ENCODE measurements around the gene SLC25A24. TPM values are rescaled to one million over a fixed set of nuclear protein-coding genes. Genes with fewer than 3 reads are reported as not detected.
"Not testable (repeated sequence)": the region's sequence is repeated elsewhere in the genome, so short reads cannot be mapped to it uniquely, and the experiment has no call there.

SLC25A24 gene
- total RNA-seq, 3 donors from 2014 or later: 6.0 to 9.7 (median 6.1) TPM

DNA sequence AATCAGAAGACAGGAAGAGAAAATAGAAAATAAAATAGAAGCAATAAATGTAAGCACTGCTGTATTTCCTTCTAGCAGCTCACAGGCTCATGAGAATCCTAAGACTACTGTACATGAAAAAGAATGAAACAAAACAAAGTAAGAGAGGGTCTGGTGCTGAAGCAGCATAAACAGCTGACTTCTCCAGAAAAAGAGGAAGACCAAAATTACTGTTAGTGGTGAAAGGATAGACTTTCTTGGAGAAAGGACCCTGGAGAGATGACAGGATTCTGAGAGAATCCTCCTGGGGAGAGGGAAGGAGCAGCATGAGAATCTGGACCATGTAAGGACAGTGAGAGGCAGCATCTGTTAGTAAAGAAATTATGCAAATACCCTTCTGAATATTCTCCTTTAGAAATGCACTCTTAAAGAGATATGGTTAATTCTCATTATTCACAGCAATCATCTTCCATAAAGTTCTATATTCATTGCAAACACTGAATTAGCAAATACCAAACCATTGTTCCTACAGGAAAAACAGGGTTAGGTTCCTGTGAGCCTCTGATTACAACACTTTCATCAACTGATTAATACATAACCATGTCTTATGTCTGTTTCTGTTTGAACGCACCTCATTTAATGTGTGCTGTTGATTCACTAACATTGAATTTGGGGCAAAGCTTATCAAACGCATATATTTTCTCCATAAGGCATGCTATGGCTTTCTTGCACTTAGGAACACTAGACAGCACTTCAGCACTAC, 17.0 kb downstream of the SLC25A24 start:
- Mint-ChIP-seq H3K36me3 (ENCODE audit: insufficient read depth) (peaks cover 43% of the 10 kb centered on the region), H3K9me3 (peaks cover 3% of the 10 kb centered on the region), H3K4me1 (ENCODE audit: low read depth) (peaks cover 9% of the 10 kb centered on the region), H3K27me3 (ENCODE audit: low read depth) (no peaks in the 10 kb centered on the region), H3K4me3 (no peak overlapping the region)
- ATAC-seq (no peak), DNase-seq (no peak)

DNA sequence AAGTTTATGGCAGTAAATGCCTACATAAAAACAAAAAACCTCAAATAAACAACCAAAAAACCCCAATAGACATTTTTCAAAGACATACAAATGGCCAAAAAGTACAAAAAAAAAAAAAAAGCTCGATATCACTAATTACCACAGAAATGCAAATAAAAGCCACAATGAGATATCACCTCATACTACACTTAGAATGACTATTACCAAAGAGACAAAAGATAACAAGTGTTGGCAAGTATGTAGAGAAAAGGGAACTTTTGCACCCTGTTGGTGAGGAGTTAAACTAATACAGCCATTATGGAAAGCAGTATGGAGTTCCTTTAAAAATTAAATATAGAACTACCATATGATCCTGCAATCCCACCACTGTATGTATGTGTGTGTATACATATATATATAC, 21.1 kb downstream of the SLC25A24 start:
- DNase-seq (no peak), ATAC-seq (no peak)
- Mint-ChIP-seq H3K4me1 (ENCODE audit: low read depth) (peaks cover 20% of the 10 kb centered on the region), H3K36me3 (ENCODE audit: insufficient read depth) (peaks cover 59% of the 10 kb centered on the region), H3K4me3 (no peak overlapping the region), H3K27me3 (ENCODE audit: low read depth) (no peaks in the 10 kb centered on the region), H3K9me3 (no peaks in the 10 kb centered on the region)

- not testable (repeated sequence) for H3K27me3 Mint-ChIP-seq (ENCODE audit: low read depth); H3K4me1 Mint-ChIP-seq (ENCODE audit: low read depth); DNase-seq; ATAC-seq; H3K4me3 Mint-ChIP-seq; H3K36me3 Mint-ChIP-seq (ENCODE audit: insufficient read depth); H3K9me3 Mint-ChIP-seq
These were observed 37.7 kb downstream of the SLC25A24 start for GRCh38 chr1:108162409-108162808.

DNA sequence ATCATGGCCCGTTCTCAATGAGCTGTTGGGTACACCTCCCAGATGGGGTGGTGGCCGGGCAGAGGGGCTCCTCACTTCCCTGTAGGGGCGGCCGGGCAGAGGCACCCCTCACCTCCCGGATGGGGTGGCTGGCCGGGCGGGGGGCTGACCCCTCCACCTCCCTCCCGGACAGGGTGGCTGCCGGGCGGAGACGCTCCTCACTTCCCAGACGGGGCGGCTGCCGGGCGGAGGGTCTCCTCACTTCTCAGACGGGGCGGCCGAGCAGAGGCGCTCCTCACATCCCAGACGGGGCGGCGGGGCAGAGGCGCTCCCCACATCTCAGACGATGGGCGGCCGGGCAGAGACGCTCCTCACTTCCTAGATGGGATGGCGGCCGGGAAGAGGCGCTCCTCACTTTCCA, 40.2 kb downstream of the SLC25A24 start:
- not testable (repeated sequence) for H3K9me3 Mint-ChIP-seq; ATAC-seq; DNase-seq; H3K4me3 Mint-ChIP-seq; H3K27me3 Mint-ChIP-seq (ENCODE audit: low read depth); H3K4me1 Mint-ChIP-seq (ENCODE audit: low read depth)
- peaks cover 11% of the 10 kb centered on the region for H3K36me3 Mint-ChIP-seq (ENCODE audit: insufficient read depth)

- Mint-ChIP-seq H3K4me1 (ENCODE audit: low read depth) (no peaks in the 10 kb centered on the region), H3K36me3 (ENCODE audit: insufficient read depth) (peaks cover 18% of the 10 kb centered on the region), H3K27me3 (ENCODE audit: low read depth) (no peaks in the 10 kb centered on the region), H3K9me3 (no peaks in the 10 kb centered on the region), H3K4me3 (no peak overlapping the region)
- DNase-seq: no peak
- no peak for ATAC-seq
These were observed 41.2 kb downstream of the SLC25A24 start for GRCh38 chr1:108158893-108159453.

- ATAC-seq: no peak
- no peak overlapping the region for H3K4me3 Mint-ChIP-seq
- peaks cover 22% of the 10 kb centered on the region for H3K36me3 Mint-ChIP-seq (ENCODE audit: insufficient read depth)
- no peak for DNase-seq
- no peaks in the 10 kb centered on the region for H3K9me3 Mint-ChIP-seq
- no peaks in the 10 kb centered on the region for H3K4me1 Mint-ChIP-seq (ENCODE audit: low read depth)
- H3K27me3 Mint-ChIP-seq (ENCODE audit: low read depth): no peaks in the 10 kb centered on the region
These were observed 45.8 kb downstream of the SLC25A24 start for GRCh38 chr1:108154314-108154713.

DNA sequence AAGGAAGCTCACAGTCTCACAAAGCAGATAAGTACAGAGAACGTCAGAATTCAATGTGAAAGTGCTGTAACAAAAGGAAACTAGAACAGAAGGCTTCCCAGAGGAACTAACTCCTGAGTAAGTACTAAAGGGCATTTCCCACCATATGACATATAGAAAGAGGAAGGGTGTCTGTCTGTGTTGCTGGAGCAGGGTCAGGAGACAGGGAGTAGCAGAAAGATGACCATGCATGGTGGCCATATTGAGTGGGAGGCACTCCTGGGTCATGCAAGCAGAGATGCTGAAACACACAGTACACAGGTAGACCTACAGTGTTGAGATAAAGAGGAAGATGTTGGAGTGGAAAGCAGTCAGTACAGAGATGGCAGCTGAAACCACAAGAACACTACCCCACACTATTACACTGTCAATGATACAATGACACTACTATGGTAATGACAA, 47.3 kb downstream of the SLC25A24 start:
- DNase-seq (no peak), ATAC-seq (no peak)
- Mint-ChIP-seq H3K9me3 (no peaks in the 10 kb centered on the region), H3K4me1 (ENCODE audit: low read depth) (no peaks in the 10 kb centered on the region), H3K4me3 (no peak overlapping the region), H3K27me3 (ENCODE audit: low read depth) (no peaks in the 10 kb centered on the region), H3K36me3 (ENCODE audit: insufficient read depth) (peaks cover 30% of the 10 kb centered on the region)

GRCh38 chr1:108151548-108151947, 48.6 kb downstream of the SLC25A24 start:
- Mint-ChIP-seq H3K4me3 (no peak overlapping the region), H3K27me3 (ENCODE audit: low read depth) (no peaks in the 10 kb centered on the region), H3K9me3 (peaks cover 3% of the 10 kb centered on the region), H3K36me3 (ENCODE audit: insufficient read depth) (peaks cover 37% of the 10 kb centered on the region), H3K4me1 (ENCODE audit: low read depth) (no peaks in the 10 kb centered on the region)
- no peak for DNase-seq
- ATAC-seq: no peak

GRCh38 chr1:108149796-108150467, 50.2 kb downstream of the SLC25A24 start:
- no peaks in the 10 kb centered on the region for H3K4me1 Mint-ChIP-seq (ENCODE audit: low read depth)
- DNase-seq (no peak), ATAC-seq (no peak)
- H3K36me3 Mint-ChIP-seq (ENCODE audit: insufficient read depth): peaks cover 35% of the 10 kb centered on the region
- peaks cover 7% of the 10 kb centered on the region for H3K9me3 Mint-ChIP-seq
- no peaks in the 10 kb centered on the region for H3K27me3 Mint-ChIP-seq (ENCODE audit: low read depth)
- H3K4me3 Mint-ChIP-seq: no peak overlapping the region

DNA sequence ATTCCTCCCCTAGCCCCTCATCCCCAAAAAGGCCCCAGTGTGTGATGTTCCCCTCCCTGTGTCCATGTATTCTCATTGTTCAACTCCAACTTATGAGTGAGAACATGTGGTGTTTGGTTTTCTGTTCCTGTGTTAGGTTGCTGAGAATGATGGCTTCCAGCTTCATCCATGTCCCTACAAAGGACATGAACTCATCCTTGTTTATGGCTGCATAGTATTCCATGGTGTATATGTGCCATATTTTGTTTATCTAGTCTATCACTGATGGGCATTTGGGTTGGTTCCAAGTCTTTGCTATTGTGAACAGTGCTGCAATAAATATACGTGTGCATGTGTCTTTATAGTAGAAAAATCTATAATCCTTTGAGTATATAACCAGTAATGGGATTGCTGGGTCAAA, 55.6 kb downstream of the SLC25A24 start:
- not testable (repeated sequence) for H3K4me3 Mint-ChIP-seq; H3K4me1 Mint-ChIP-seq (ENCODE audit: low read depth); DNase-seq; H3K9me3 Mint-ChIP-seq; H3K27me3 Mint-ChIP-seq (ENCODE audit: low read depth); ATAC-seq
- H3K36me3 Mint-ChIP-seq (ENCODE audit: insufficient read depth): peaks cover 54% of the 10 kb centered on the region

GRCh38 chr1:108142773-108143394, 57.3 kb downstream of the SLC25A24 start:
- H3K9me3 Mint-ChIP-seq: peaks cover 10% of the 10 kb centered on the region
- H3K36me3 Mint-ChIP-seq (ENCODE audit: insufficient read depth): peaks cover 55% of the 10 kb centered on the region
- ATAC-seq: no peak
- H3K27me3 Mint-ChIP-seq (ENCODE audit: low read depth): no peaks in the 10 kb centered on the region
- DNase-seq: no peak
- H3K4me3 Mint-ChIP-seq: no peak overlapping the region
- no peaks in the 10 kb centered on the region for H3K4me1 Mint-ChIP-seq (ENCODE audit: low read depth)

GRCh38 chr1:108142258-108142657, 57.9 kb downstream of the SLC25A24 start:
- H3K27me3 Mint-ChIP-seq (ENCODE audit: low read depth): no peaks in the 10 kb centered on the region
- H3K4me3 Mint-ChIP-seq: no peak overlapping the region
- peaks cover 7% of the 10 kb centered on the region for H3K9me3 Mint-ChIP-seq
- peaks cover 54% of the 10 kb centered on the region for H3K36me3 Mint-ChIP-seq (ENCODE audit: insufficient read depth)
- DNase-seq (no peak), ATAC-seq (no peak)
- no peaks in the 10 kb centered on the region for H3K4me1 Mint-ChIP-seq (ENCODE audit: low read depth)

GRCh38 chr1:108141621-108142020, 58.5 kb downstream of the SLC25A24 start:
- H3K27me3 Mint-ChIP-seq (ENCODE audit: low read depth): no peaks in the 10 kb centered on the region
- no peaks in the 10 kb centered on the region for H3K4me1 Mint-ChIP-seq (ENCODE audit: low read depth)
- ATAC-seq (no peak), DNase-seq (no peak)
- H3K9me3 Mint-ChIP-seq: peaks cover 7% of the 10 kb centered on the region
- H3K36me3 Mint-ChIP-seq (ENCODE audit: insufficient read depth): peaks cover 51% of the 10 kb centered on the region
- H3K4me3 Mint-ChIP-seq: no peak overlapping the region

GRCh38 chr1:108140936-108141335, 59.2 kb downstream of the SLC25A24 start:
- H3K36me3 Mint-ChIP-seq (ENCODE audit: insufficient read depth): peaks cover 47% of the 10 kb centered on the region

More at GRCh38 chr1:108140936-108141335, 59.2 kb downstream of the SLC25A24 start:
- H3K9me3 Mint-ChIP-seq: peaks cover 4% of the 10 kb centered on the region
- no peaks in the 10 kb centered on the region for H3K27me3 Mint-ChIP-seq (ENCODE audit: low read depth)
- ATAC-seq (no peak), DNase-seq (no peak)
- H3K4me1 Mint-ChIP-seq (ENCODE audit: low read depth): no peaks in the 10 kb centered on the region
- H3K4me3 Mint-ChIP-seq: no peak overlapping the region
